ENCODE data around the gene MORN1.

DNA sequence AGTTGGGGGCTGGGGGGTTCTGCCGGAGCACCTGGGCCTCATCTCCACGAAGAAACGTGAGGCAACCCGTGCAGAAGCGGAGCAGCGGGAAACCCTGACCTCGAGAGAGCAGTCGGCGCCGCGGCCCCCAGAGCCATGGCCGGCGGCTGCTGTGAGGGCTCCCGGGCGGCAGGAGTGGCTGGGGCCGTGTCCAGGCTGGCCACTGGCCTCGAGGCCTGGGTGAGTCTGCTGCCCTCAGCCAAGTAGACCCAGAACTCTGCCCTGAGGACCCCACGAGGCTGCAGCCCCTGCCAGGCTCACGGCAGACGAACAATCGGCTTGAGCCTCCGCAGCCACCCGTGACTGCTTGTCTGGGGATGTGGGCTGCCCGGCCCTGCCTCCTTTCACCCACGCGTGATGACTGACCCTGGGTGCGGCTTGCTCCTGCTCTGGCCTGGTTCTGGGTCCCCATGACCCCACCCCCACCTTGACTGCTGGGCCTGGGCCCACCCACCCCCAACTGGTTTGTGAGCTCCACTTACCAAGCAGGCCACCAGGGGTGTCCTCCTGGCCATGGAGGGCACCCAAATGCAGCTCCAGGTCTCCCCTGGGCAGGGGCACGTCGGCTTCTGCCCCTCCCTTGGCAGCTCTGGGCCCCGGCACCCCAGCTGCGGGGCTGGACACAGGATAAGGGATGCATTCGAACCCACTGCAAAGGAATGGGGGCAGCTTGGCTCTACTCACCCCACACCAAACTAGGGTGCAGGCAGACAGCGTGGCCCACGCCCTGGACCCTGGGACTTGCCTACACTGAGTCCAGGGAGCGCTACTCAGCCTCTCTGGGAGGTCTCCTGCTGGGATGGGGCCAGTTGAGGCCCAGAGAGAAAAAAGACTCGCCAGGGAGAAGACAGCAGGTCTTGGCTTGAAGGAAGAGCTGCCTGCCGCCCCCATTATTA, 34.2 kb downstream of the MORN1 start:
- TF ChIP-seq, protein P1, sequence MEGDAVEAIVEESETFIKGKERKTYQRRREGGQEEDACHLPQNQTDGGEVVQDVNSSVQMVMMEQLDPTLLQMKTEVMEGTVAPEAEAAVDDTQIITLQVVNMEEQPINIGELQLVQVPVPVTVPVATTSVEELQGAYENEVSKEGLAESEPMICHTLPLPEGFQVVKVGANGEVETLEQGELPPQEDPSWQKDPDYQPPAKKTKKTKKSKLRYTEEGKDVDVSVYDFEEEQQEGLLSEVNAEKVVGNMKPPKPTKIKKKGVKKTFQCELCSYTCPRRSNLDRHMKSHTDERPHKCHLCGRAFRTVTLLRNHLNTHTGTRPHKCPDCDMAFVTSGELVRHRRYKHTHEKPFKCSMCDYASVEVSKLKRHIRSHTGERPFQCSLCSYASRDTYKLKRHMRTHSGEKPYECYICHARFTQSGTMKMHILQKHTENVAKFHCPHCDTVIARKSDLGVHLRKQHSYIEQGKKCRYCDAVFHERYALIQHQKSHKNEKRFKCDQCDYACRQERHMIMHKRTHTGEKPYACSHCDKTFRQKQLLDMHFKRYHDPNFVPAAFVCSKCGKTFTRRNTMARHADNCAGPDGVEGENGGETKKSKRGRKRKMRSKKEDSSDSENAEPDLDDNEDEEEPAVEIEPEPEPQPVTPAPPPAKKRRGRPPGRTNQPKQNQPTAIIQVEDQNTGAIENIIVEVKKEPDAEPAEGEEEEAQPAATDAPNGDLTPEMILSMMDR (conservative IDR thresholded peaks at IDR 0.05; ENCODE audit: low read depth, low read length): no peak
- TF ChIP-seq CEBPB (IDR thresholded peaks at IDR 0.05; ENCODE audit: low read depth, low read length): no peak
- no peak for TF ChIP-seq POLR2A (IDR thresholded peaks at IDR 0.05; ENCODE audit: low read depth, low read length)
- TF ChIP-seq MXI1 (IDR thresholded peaks at IDR 0.05; ENCODE audit: borderline replicate concordance, low read depth, low read length): no peak
- no peak for TF ChIP-seq CHD1 (IDR thresholded peaks at IDR 0.05; ENCODE audit: low read depth, low read length)
- TF ChIP-seq RAD21 (IDR thresholded peaks at IDR 0.05; ENCODE audit: low read length): no peak
- no peak for TF ChIP-seq FOS (IDR thresholded peaks at IDR 0.05; ENCODE audit: low read depth, low read length)
- no peak for TF ChIP-seq RFX5 (IDR thresholded peaks at IDR 0.05; ENCODE audit: low read depth, low read length)
- TF ChIP-seq, protein P2, sequence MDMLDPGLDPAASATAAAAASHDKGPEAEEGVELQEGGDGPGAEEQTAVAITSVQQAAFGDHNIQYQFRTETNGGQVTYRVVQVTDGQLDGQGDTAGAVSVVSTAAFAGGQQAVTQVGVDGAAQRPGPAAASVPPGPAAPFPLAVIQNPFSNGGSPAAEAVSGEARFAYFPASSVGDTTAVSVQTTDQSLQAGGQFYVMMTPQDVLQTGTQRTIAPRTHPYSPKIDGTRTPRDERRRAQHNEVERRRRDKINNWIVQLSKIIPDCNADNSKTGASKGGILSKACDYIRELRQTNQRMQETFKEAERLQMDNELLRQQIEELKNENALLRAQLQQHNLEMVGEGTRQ (IDR thresholded peaks at IDR 0.05; ENCODE audit: low read depth, low read length): no peak
- no peak for TF ChIP-seq SMC3 (IDR thresholded peaks at IDR 0.05; ENCODE audit: low read depth, low read length)
- no peak for TF ChIP-seq BHLHE40 (IDR thresholded peaks at IDR 0.05; ENCODE audit: low read depth, low read length)
- TF ChIP-seq RCOR1 (IDR thresholded peaks at IDR 0.05; ENCODE audit: insufficient replicate concordance, low read length): no peak
- TF ChIP-seq, protein P3, sequence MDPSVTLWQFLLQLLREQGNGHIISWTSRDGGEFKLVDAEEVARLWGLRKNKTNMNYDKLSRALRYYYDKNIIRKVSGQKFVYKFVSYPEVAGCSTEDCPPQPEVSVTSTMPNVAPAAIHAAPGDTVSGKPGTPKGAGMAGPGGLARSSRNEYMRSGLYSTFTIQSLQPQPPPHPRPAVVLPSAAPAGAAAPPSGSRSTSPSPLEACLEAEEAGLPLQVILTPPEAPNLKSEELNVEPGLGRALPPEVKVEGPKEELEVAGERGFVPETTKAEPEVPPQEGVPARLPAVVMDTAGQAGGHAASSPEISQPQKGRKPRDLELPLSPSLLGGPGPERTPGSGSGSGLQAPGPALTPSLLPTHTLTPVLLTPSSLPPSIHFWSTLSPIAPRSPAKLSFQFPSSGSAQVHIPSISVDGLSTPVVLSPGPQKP (IDR thresholded peaks at IDR 0.05; ENCODE audit: borderline replicate concordance, low read depth, low read length): no peak

Data from IMR-90 (cell line).